GM23248 (cell line): Measurements from ENCODE around the gene ACP1.

Source experiments
- EZH2 ChIP-seq: fragments of 200-600 bp; sonication (generic); IDR thresholded peaks from 2 replicates; pipeline ENCODE4 v1.6.1; 2018; ENCODE audit warnings: antibody characterized with exemption, mild to moderate bottlenecking; ENCODE audit not compliant: insufficient read depth, poor library complexity, severe bottlenecking
- EZH2phosphoT487 ChIP-seq: fragments of 200-600 bp; sonication (generic); IDR thresholded peaks from 2 replicates; pipeline ENCODE4 v1.6.1; 2018; ENCODE audit warnings: antibody characterized with exemption, moderate library complexity, mild to moderate bottlenecking, low read depth; ENCODE audit not compliant: insufficient read depth

GRCh38 chr2:274503-274902 lies 9.8 kb downstream of the ACP1 start:
- TF ChIP-seq EZH2 (no peak), EZH2phosphoT487 (no peak)
